ENCODE measurements around the gene MTIF2.
"Not testable (repeated sequence)": the region's sequence is repeated elsewhere in the genome, so short reads cannot be mapped to it uniquely, and the experiment has no call there.

MTIF2 gene

GRCh38 chr2:55204536-55204935, 64.5 kb downstream of the MTIF2 start:
- DNase-seq (ENCODE audit: insufficient read length, low spot score) (no peak), FAIRE-seq (no peak)

- DNase-seq (ENCODE audit: insufficient read length, low spot score) (no peak), FAIRE-seq (no peak)
Measured at GRCh38 chr2:55200416-55200815, 68.6 kb downstream of the MTIF2 start.

- DNase-seq (ENCODE audit: insufficient read length, low spot score) (no peak), FAIRE-seq (no peak)
Measured at GRCh38 chr2:55196526-55196925, 72.5 kb downstream of the MTIF2 start.

GRCh38 chr2:55191888-55192287, 77.1 kb downstream of the MTIF2 start:
- not testable (repeated sequence) for FAIRE-seq; DNase-seq (ENCODE audit: insufficient read length, low spot score)

GRCh38 chr2:55186837-55187236, 82.2 kb downstream of the MTIF2 start:
- DNase-seq (ENCODE audit: insufficient read length, low spot score); FAIRE-seq: not testable (repeated sequence)

Data from GM19239 (cell line).